Measurements from ENCODE around the gene CTDSPL.

The CTDSPL gene

GRCh38 chr3:38022896-38023709 is 161.4 kb downstream of the CTDSPL start:
- no peak for TF ChIP-seq CTCF (IDR thresholded peaks at IDR 0.05; ENCODE audit: extremely low read depth, insufficient read depth, missing control alignments)
- DNase-seq (ENCODE audit: low spot score), result no peak
- in situ Hi-C loops (cut with MboI; ENCODE audit: low pct_unique_long_range_greater_than_20kb, low sequenced_read_pairs, unreplicated experiment), result no loop called here

- in situ Hi-C loops (cut with MboI; ENCODE audit: low pct_unique_long_range_greater_than_20kb, low sequenced_read_pairs, unreplicated experiment), result no loop called here
- no peak for TF ChIP-seq CTCF (IDR thresholded peaks at IDR 0.05; ENCODE audit: extremely low read depth, insufficient read depth, missing control alignments)
- no peak for DNase-seq (ENCODE audit: low spot score)
Measured at GRCh38 chr3:38026856-38027255, 165.2 kb downstream of the CTDSPL start.

- no peak for DNase-seq (ENCODE audit: low spot score)
- in situ Hi-C loops (cut with MboI; ENCODE audit: low pct_unique_long_range_greater_than_20kb, low sequenced_read_pairs, unreplicated experiment), result no loop called here
- TF ChIP-seq CTCF (IDR thresholded peaks at IDR 0.05; ENCODE audit: extremely low read depth, insufficient read depth, missing control alignments), result no peak
Measured at GRCh38 chr3:38027466-38028465, 166.1 kb downstream of the CTDSPL start.

GRCh38 chr3:38028621-38029361 is 167.1 kb downstream of the CTDSPL start:
- DNase-seq (ENCODE audit: low spot score), result no peak
- in situ Hi-C loops (cut with MboI; ENCODE audit: low pct_unique_long_range_greater_than_20kb, low sequenced_read_pairs, unreplicated experiment), result no loop called here
- no peak for TF ChIP-seq CTCF (IDR thresholded peaks at IDR 0.05; ENCODE audit: extremely low read depth, insufficient read depth, missing control alignments)

- no peak for DNase-seq (ENCODE audit: low spot score)
- no peak for TF ChIP-seq CTCF (IDR thresholded peaks at IDR 0.05; ENCODE audit: extremely low read depth, insufficient read depth, missing control alignments)
- in situ Hi-C loops (cut with MboI; ENCODE audit: low pct_unique_long_range_greater_than_20kb, low sequenced_read_pairs, unreplicated experiment), result no loop called here
Measured at GRCh38 chr3:38029400-38030125, 167.9 kb downstream of the CTDSPL start, which contains the start of gene PLCD1. Gene PLCD1, minus strand, starts transcription at chr3:38029642. Its CDS starts 103 bp downstream, at chr3:38029539.

Measured in GM13977 (cell line).